GM06990 (cell line): ENCODE measurements around the gene RANGRF.

Source experiments
- DNase-seq: peaks from one replicate; pipeline ENCODE4 v3.0.0-alpha.2; 2011; ENCODE audit not compliant: insufficient read length; ENCODE audit errors: extremely low read depth
- H3K27me3 ChIP-seq: replicated peaks from 2 replicates; pipeline ENCODE4 v1.6.0; 2011; ENCODE audit warnings: low read length; ENCODE audit not compliant: control insufficient read depth, insufficient read depth
- H3K36me3 ChIP-seq: 2 replicates; pipeline ENCODE4 v1.5.1; 2011; ENCODE audit warnings: low read length; ENCODE audit not compliant: control insufficient read depth, insufficient read depth
- H3K4me3 ChIP-seq: replicated peaks from 2 replicates; pipeline ENCODE4 v1.5.1; 2011; ENCODE audit warnings: low read depth, mild to moderate bottlenecking, control low read depth, low read length
- CTCF ChIP-seq: IDR thresholded peaks from 2 replicates; pipeline ENCODE4 v1.5.1; 2011; ENCODE audit warnings: low read length, control low read depth, mild to moderate bottlenecking, inconsistent platforms; ENCODE audit not compliant: insufficient read depth, poor library complexity, severe bottlenecking

Gene RANGRF

GRCh38 chr17:8332688-8333087, 44.2 kb downstream of the RANGRF start:
- no peak overlapping the region for H3K4me3 ChIP-seq
- no peak for TF ChIP-seq CTCF
- no peaks in the 10 kb centered on the region for H3K27me3 ChIP-seq
- H3K36me3 ChIP-seq, result no peaks in the 10 kb centered on the region
- DNase-seq, result no peak

GRCh38 chr17:8333281-8333680, 44.8 kb downstream of the RANGRF start:
- no peak for TF ChIP-seq CTCF
- H3K27me3 ChIP-seq, result no peaks in the 10 kb centered on the region
- H3K4me3 ChIP-seq, result no peak overlapping the region
- DNase-seq, result no peak
- no peaks in the 10 kb centered on the region for H3K36me3 ChIP-seq

GRCh38 chr17:8337802-8338752, 49.6 kb downstream of the RANGRF start:
- Histone ChIP-seq H3K36me3 (no peaks in the 10 kb centered on the region), H3K27me3 (no peaks in the 10 kb centered on the region), H3K4me3 (no peak overlapping the region)
- no peak for DNase-seq
- TF ChIP-seq CTCF, result no peak

- no peak for TF ChIP-seq CTCF
- H3K36me3 ChIP-seq, result no peaks in the 10 kb centered on the region
- no peak for DNase-seq
These were observed 50.3 kb downstream of the RANGRF start for GRCh38 chr17:8338753-8339140.

GRCh38 chr17:8339540-8339939, 51.1 kb downstream of the RANGRF start, which contains the start of gene ODF4:
Gene ODF4 (plus strand): TSS chr17:8339840. CDS start chr17:8340052, 212 bp downstream.
- H3K36me3 ChIP-seq, result no peaks in the 10 kb centered on the region
- no peak within 1 kb of the TSS for H3K4me3 ChIP-seq
- H3K27me3 ChIP-seq, result no peaks in the 10 kb centered on the region
- DNase-seq, result no peak
- TF ChIP-seq CTCF, result no peak

More at GRCh38 chr17:8338753-8339140, 50.3 kb downstream of the RANGRF start:
- Histone ChIP-seq H3K27me3 (no peaks in the 10 kb centered on the region), H3K4me3 (no peak overlapping the region)
